ENCODE results near the gene SOX18. TPM values are rescaled to one million over a fixed set of nuclear protein-coding genes. Genes with fewer than 3 reads are reported as not detected.
A peak's percentile ranks its signal among the peaks of the same experiment; 100 is the strongest.

Gene SOX18
- total and polyA plus RNA-seq, 2 of the 13 experiments (the other 11 are each of a cell fraction or from before 2014, with no cell fraction given), result 1.6 to 1.9 TPM

DNA sequence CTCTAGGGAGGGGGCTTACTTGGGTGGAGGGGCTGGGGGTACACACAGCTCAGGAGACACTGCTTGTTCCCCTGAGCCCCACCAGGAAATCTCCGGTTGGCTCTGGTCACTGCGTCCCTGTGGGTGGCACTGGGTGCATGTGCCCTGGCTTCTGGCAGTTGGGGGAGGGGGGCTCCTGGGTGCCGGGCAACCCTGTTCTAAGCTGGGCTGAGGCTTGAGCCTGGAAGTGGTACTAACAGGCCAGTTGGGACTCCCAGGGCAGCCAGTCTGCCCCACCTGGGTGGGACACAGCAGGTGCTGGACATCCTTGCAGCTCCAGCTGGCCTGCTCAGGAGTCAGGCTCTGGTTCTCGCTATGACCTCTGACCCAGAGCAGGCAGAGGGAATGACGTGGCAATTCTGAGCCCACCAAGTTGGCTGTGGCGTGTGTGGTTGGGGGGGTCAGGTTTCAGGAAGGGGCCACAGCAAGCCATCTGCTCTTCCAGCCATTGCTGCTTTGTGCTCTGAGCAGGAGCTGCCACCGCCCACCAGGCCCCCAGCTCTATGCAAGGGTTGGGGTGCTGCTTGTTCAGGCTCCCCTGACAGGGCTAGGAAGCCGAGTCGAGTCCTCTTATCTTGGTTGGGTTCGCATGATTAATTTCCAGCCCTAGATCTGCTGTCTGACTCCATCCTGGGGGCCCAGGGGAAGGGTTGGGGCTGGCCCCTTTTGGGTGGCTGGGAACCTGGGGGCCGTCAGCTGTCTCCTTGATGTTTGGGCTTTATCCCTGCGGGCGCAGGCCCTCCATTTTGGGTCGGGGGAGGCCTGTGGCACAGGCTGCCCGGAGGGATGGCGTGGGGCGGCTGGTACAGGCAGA is 12.9 kb downstream of the SOX18 start (continued):
- TF ChIP-seq, protein P1, sequence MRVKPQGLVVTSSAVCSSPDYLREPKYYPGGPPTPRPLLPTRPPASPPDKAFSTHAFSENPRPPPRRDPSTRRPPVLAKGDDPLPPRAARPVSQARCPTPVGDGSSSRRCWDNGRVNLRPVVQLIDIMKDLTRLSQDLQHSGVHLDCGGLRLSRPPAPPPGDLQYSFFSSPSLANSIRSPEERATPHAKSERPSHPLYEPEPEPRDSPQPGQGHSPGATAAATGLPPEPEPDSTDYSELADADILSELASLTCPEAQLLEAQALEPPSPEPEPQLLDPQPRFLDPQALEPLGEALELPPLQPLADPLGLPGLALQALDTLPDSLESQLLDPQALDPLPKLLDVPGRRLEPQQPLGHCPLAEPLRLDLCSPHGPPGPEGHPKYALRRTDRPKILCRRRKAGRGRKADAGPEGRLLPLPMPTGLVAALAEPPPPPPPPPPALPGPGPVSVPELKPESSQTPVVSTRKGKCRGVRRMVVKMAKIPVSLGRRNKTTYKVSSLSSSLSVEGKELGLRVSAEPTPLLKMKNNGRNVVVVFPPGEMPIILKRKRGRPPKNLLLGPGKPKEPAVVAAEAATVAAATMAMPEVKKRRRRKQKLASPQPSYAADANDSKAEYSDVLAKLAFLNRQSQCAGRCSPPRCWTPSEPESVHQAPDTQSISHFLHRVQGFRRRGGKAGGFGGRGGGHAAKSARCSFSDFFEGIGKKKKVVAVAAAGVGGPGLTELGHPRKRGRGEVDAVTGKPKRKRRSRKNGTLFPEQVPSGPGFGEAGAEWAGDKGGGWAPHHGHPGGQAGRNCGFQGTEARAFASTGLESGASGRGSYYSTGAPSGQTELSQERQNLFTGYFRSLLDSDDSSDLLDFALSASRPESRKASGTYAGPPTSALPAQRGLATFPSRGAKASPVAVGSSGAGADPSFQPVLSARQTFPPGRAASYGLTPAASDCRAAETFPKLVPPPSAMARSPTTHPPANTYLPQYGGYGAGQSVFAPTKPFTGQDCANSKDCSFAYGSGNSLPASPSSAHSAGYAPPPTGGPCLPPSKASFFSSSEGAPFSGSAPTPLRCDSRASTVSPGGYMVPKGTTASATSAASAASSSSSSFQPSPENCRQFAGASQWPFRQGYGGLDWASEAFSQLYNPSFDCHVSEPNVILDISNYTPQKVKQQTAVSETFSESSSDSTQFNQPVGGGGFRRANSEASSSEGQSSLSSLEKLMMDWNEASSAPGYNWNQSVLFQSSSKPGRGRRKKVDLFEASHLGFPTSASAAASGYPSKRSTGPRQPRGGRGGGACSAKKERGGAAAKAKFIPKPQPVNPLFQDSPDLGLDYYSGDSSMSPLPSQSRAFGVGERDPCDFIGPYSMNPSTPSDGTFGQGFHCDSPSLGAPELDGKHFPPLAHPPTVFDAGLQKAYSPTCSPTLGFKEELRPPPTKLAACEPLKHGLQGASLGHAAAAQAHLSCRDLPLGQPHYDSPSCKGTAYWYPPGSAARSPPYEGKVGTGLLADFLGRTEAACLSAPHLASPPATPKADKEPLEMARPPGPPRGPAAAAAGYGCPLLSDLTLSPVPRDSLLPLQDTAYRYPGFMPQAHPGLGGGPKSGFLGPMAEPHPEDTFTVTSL (CRISPR knock-in tag; IDR thresholded peaks at IDR 0.05; ENCODE audit: borderline replicate concordance), result 0 out of 2 replicates have a peak, but pooled peaks have one; percentile 25
- TF ChIP-seq ZNF678 (CRISPR knock-in tag; IDR thresholded peaks at IDR 0.05), result no peak; the same call in 1 of the 2 replicates
- no peak for TF ChIP-seq KLF9 (CRISPR knock-in tag; IDR thresholded peaks at IDR 0.05; ENCODE audit: low read depth)
- TF ChIP-seq, protein P2, sequence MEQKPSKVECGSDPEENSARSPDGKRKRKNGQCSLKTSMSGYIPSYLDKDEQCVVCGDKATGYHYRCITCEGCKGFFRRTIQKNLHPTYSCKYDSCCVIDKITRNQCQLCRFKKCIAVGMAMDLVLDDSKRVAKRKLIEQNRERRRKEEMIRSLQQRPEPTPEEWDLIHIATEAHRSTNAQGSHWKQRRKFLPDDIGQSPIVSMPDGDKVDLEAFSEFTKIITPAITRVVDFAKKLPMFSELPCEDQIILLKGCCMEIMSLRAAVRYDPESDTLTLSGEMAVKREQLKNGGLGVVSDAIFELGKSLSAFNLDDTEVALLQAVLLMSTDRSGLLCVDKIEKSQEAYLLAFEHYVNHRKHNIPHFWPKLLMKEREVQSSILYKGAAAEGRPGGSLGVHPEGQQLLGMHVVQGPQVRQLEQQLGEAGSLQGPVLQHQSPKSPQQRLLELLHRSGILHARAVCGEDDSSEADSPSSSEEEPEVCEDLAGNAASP (CRISPR knock-in tag; IDR thresholded peaks at IDR 0.05; ENCODE audit: borderline replicate concordance), result peak; percentile 32; the same call in 1 of the 2 replicates
- TF ChIP-seq MAZ (IDR thresholded peaks at IDR 0.05; ENCODE audit: borderline replicate concordance, low read depth, low read length), result no peak
- TF ChIP-seq MAZ (CRISPR knock-in tag; IDR thresholded peaks at IDR 0.05; ENCODE audit: low read depth), result peak; percentile 58; the same call in 1 of the 2 replicates
- TF ChIP-seq, protein P3, sequence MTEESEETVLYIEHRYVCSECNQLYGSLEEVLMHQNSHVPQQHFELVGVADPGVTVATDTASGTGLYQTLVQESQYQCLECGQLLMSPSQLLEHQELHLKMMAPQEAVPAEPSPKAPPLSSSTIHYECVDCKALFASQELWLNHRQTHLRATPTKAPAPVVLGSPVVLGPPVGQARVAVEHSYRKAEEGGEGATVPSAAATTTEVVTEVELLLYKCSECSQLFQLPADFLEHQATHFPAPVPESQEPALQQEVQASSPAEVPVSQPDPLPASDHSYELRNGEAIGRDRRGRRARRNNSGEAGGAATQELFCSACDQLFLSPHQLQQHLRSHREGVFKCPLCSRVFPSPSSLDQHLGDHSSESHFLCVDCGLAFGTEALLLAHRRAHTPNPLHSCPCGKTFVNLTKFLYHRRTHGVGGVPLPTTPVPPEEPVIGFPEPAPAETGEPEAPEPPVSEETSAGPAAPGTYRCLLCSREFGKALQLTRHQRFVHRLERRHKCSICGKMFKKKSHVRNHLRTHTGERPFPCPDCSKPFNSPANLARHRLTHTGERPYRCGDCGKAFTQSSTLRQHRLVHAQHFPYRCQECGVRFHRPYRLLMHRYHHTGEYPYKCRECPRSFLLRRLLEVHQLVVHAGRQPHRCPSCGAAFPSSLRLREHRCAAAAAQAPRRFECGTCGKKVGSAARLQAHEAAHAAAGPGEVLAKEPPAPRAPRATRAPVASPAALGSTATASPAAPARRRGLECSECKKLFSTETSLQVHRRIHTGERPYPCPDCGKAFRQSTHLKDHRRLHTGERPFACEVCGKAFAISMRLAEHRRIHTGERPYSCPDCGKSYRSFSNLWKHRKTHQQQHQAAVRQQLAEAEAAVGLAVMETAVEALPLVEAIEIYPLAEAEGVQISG (CRISPR knock-in tag; IDR thresholded peaks at IDR 0.05), result no peak; the same call in 1 of the 2 replicates
- TF ChIP-seq HCFC1 (IDR thresholded peaks at IDR 0.05; ENCODE audit: low read depth, low read length), result no peak
- TF ChIP-seq ZNF430 (CRISPR knock-in tag; IDR thresholded peaks at IDR 0.05), result no peak
- TF ChIP-seq ESRRA (CRISPR knock-in tag; IDR thresholded peaks at IDR 0.05; ENCODE audit: low read depth), result no peak
- TF ChIP-seq MBNL3 (CRISPR knock-in tag; conservative IDR thresholded peaks at IDR 0.05), result no peak
- no peak for TF ChIP-seq STAG1 (CRISPR knock-in tag; IDR thresholded peaks at IDR 0.05)
- TF ChIP-seq SMARCE1 (IDR thresholded peaks at IDR 0.05; ENCODE audit: borderline replicate concordance), result no peak
- no peak; the same call in 1 of the 2 replicates for TF ChIP-seq KDM4B (CRISPR knock-in tag; IDR thresholded peaks at IDR 0.05)
- TF ChIP-seq CEBPB (IDR thresholded peaks at IDR 0.05; ENCODE audit: borderline replicate concordance, low read depth, low read length), result no peak
- TF ChIP-seq ZNF775 (CRISPR knock-in tag; IDR thresholded peaks at IDR 0.05; ENCODE audit: borderline replicate concordance), result 0 out of 2 replicates have a peak, but pooled peaks have one; percentile 9
- TF ChIP-seq, protein P4, sequence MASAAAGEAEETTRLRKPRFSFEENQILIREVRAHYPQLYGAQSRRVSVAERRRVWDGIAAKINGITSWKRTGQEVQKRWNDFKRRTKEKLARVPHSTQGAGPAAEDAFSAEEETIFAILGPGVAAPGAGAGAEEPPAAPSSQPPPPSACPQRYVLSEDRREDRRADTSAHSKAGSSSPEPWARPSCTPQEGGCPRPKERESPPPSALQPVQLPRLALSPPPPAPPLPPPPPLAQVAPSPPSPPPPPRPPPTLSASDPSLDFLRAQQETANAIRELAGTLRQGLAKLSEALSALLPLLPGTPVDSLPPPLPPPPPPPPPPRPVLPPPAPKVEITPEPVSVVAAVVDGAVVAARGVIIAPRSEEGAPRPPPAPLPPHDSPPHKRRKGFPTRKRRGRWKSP (CRISPR knock-in tag; IDR thresholded peaks at IDR 0.05), result peak; percentile 13; the same call in 1 of the 2 replicates
- TF ChIP-seq NFE2L1 (CRISPR knock-in tag; IDR thresholded peaks at IDR 0.05; ENCODE audit: borderline replicate concordance), result no peak

All from HepG2 (cell line).